Neuronal stem cell (in vitro differentiated cells): ENCODE measurements around the gene ARHGAP29.

Experiments used
- DNase-seq: peaks from one replicate; pipeline ENCODE4 v3.0.0-alpha.2; 2013; ENCODE audit warnings: low spot score
- H2AFZ ChIP-seq: one replicate; pipeline ENCODE4 v1.6.1; 2013; ENCODE audit warnings: mild to moderate bottlenecking, low read length, inconsistent platforms
- H2AK5ac ChIP-seq: 2 replicates; pipeline ENCODE4 v1.6.1; 2013; ENCODE audit warnings: low read depth, mild to moderate bottlenecking, inconsistent platforms, low read length, moderate library complexity, mixed read lengths
- H2BK120ac ChIP-seq: 2 replicates; pipeline ENCODE4 v1.6.1; 2013; ENCODE audit warnings: low read depth, mild to moderate bottlenecking, inconsistent platforms, low read length, moderate library complexity, mixed read lengths
- H2BK12ac ChIP-seq: one replicate; pipeline ENCODE4 v1.6.1; 2013; ENCODE audit warnings: low read length, inconsistent platforms
- H2BK15ac ChIP-seq: 2 replicates; pipeline ENCODE4 v1.6.1; 2013; ENCODE audit warnings: mild to moderate bottlenecking, low read length, inconsistent platforms, mixed read lengths
- H2BK5ac ChIP-seq: one replicate; pipeline ENCODE4 v1.6.1; 2013; ENCODE audit warnings: inconsistent platforms, mild to moderate bottlenecking, low read length, moderate library complexity
- H3K14ac ChIP-seq: one replicate; pipeline ENCODE4 v1.6.1; 2013; ENCODE audit warnings: low read length, inconsistent platforms
- H3K18ac ChIP-seq: 2 replicates; pipeline ENCODE4 v1.6.1; 2013; ENCODE audit warnings: low read length, inconsistent platforms
- H3K23ac ChIP-seq: 2 replicates; pipeline ENCODE4 v1.6.1; 2013; ENCODE audit warnings: low read depth, mild to moderate bottlenecking, mixed read lengths, low read length, inconsistent platforms; ENCODE audit not compliant: poor library complexity
- H3K27ac ChIP-seq: replicated peaks from 3 replicates; pipeline ENCODE4 v1.5.1; 2013; ENCODE audit warnings: low read length, inconsistent platforms
- H3K27me3 ChIP-seq, 3 experiments: 2 replicates each; pipeline ENCODE4 v1.6.1; 2013; ENCODE audit warnings: low read length in 3 of 3, mild to moderate bottlenecking in 2 of 3, inconsistent platforms in 1 of 3, low read depth in 1 of 3, mixed read lengths in 1 of 3, moderate library complexity in 1 of 3; ENCODE audit not compliant: control insufficient read depth in 3 of 3, insufficient read depth in 3 of 3
- H3K36me3 ChIP-seq, 2 donors: replicated peaks in 1 of 2; 2 replicates each; pipeline ENCODE4 v1.6.1; 2013; ENCODE audit warnings: low read length in 2 of 2; ENCODE audit not compliant: control insufficient read depth in 2 of 2, insufficient read depth in 2 of 2
- H3K4ac ChIP-seq: 2 replicates; pipeline ENCODE4 v1.6.1; 2013; ENCODE audit warnings: inconsistent platforms, mild to moderate bottlenecking, low read length, moderate library complexity
- H3K4me1 ChIP-seq, 2 donors: 1 replicate in 1 of 2; 2 replicates in 1 of 2; pipeline ENCODE4 v1.6.1; 2013; ENCODE audit warnings: low read length in 2 of 2, low read depth in 1 of 2; ENCODE audit not compliant: control insufficient read depth in 2 of 2, insufficient read depth in 1 of 2
- H3K4me2 ChIP-seq: one replicate; pipeline ENCODE4 v1.6.1; 2013; ENCODE audit warnings: mild to moderate bottlenecking, low read length, inconsistent platforms; ENCODE audit not compliant: insufficient read depth, poor library complexity, severe bottlenecking
- H3K4me3 ChIP-seq, 2 donors: 2 replicates each; pipeline ENCODE4 v1.5.1; 2013; ENCODE audit warnings: low read length in 2 of 2, mild to moderate bottlenecking in 2 of 2, inconsistent platforms in 1 of 2, moderate library complexity in 1 of 2
- H3K79me1 ChIP-seq: one replicate; pipeline ENCODE4 v1.6.1; 2013; ENCODE audit warnings: low read depth, mild to moderate bottlenecking, inconsistent platforms, low read length, moderate library complexity
- H3K9ac ChIP-seq: one replicate; pipeline ENCODE4 v1.6.1; 2013; ENCODE audit warnings: mild to moderate bottlenecking, low read depth, low read length, inconsistent platforms; ENCODE audit not compliant: poor library complexity
- H3K9me3 ChIP-seq, 2 donors: replicated peaks in 1 of 2; 2 replicates each; pipeline versions ENCODE3 to v1.6.1; 2013; ENCODE audit warnings: low read length in 2 of 2, mild to moderate bottlenecking in 2 of 2, inconsistent platforms in 1 of 2, low read depth in 1 of 2, mixed read lengths in 1 of 2, moderate library complexity in 1 of 2; ENCODE audit not compliant: control insufficient read depth in 2 of 2, insufficient read depth in 1 of 2
- H4K8ac ChIP-seq: one replicate; pipeline ENCODE4 v1.6.1; 2013; ENCODE audit warnings: low read depth, mild to moderate bottlenecking, inconsistent platforms, low read length, moderate library complexity
- H4K91ac ChIP-seq: one replicate; pipeline ENCODE4 v1.6.1; 2013; ENCODE audit warnings: low read length, low read depth, mild to moderate bottlenecking, inconsistent platforms; ENCODE audit not compliant: poor library complexity
- WGBS, 2 donors: extraction: QIAGEN DNeasy Blood & Tissue Kit; methylation state at CpG; one replicate each; pipeline ENCODE4 v1.1.7; 2013; ENCODE audit warnings: missing lambda C conversion rate in 2 of 2, mixed read lengths in 1 of 2; ENCODE audit not compliant: insufficient read length in 2 of 2, insufficient replicate concordance in 1 of 2; ENCODE audit errors: extremely low coverage in 2 of 2; 5-methylcytosine and 5-hydroxymethylcytosine counted together

Gene ARHGAP29

GRCh38 chr1:94280541-94280940 lies 43.2 kb upstream of the ARHGAP29 start:
- DNase-seq = no peak
- Histone ChIP-seq H4K91ac (no peak overlapping the region), H3K9me3 (no peaks in the 10 kb centered on the region), H2AK5ac (no peak overlapping the region), H2BK15ac (no peak overlapping the region), H3K4me3 (no peak overlapping the region), H3K14ac (no peak overlapping the region), H3K9ac (no peak overlapping the region), H3K27ac (no peak overlapping the region), H2BK5ac (no peak overlapping the region), H2AFZ (no peak overlapping the region), H2BK120ac (no peak overlapping the region), H3K27me3 (peaks cover 0 to 7% (median 0%) of the 10 kb centered on the region in 3 experiments), H4K8ac (no peak overlapping the region), H3K4ac (no peak overlapping the region), H3K23ac (no peak overlapping the region), H2BK12ac (no peak overlapping the region), H3K4me2 (no peak overlapping the region), H3K79me1 (no peaks in the 10 kb centered on the region), H3K18ac (no peak overlapping the region), H3K4me1 (no peaks in the 10 kb centered on the region), H3K36me3 (no peaks in the 10 kb centered on the region)
- no CpG with 5 or more reads among the region's 1 CpG for WGBS, 2 donors

GRCh38 chr1:94279462-94279861 lies 42.1 kb upstream of the ARHGAP29 start:
- Histone ChIP-seq H2BK5ac (no peak overlapping the region), H3K9ac (no peak overlapping the region), H3K18ac (no peak overlapping the region), H3K27me3 (peaks cover 0 to 16% (median 0%) of the 10 kb centered on the region in 3 experiments), H3K79me1 (no peaks in the 10 kb centered on the region), H3K9me3 (no peaks in the 10 kb centered on the region), H2BK120ac (no peak overlapping the region), H2AFZ (no peak overlapping the region), H3K4me2 (no peak overlapping the region), H3K36me3 (no peaks in the 10 kb centered on the region), H2AK5ac (no peak overlapping the region), H4K8ac (no peak overlapping the region), H2BK15ac (no peak overlapping the region), H3K23ac (no peak overlapping the region), H3K4ac (no peak overlapping the region), H2BK12ac (no peak overlapping the region), H4K91ac (no peak overlapping the region), H3K4me3 (no peak overlapping the region), H3K4me1 (no peaks in the 10 kb centered on the region), H3K14ac (no peak overlapping the region), H3K27ac (no peak overlapping the region)
- DNase-seq = no peak
- WGBS, 2 donors = no CpG with 5 or more reads among the region's 1 CpG

DNA sequence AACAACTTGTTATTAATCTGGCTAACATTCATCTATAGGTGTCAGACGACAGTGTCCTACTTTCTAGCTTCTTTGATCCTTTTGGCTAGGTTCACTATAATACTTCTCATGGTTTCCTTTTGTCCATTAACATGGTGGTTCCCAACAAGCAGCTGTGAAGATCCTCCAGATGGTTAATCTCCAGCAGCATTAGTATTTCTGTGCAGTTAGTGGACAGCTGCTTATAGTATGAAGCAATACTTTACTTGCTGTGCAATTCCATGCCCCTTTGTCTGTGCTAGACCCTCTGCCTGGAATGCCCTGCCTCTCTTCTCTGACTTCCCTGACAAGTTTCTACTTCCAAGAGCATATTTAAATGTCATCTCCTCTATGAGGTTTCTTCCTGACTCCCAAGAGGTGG lies 41.7 kb upstream of the ARHGAP29 start:
- no peak for DNase-seq
- Histone ChIP-seq H3K9me3 (no peaks in the 10 kb centered on the region), H2AK5ac (no peak overlapping the region), H2BK15ac (no peak overlapping the region), H3K79me1 (no peaks in the 10 kb centered on the region), H3K14ac (no peak overlapping the region), H3K27me3 (peaks cover 0 to 19% (median 0%) of the 10 kb centered on the region in 3 experiments), H2BK120ac (no peak overlapping the region), H3K18ac (no peak overlapping the region), H3K4ac (no peak overlapping the region), H3K23ac (no peak overlapping the region), H3K4me3 (no peak overlapping the region), H3K4me1 (no peaks in the 10 kb centered on the region), H2AFZ (no peak overlapping the region), H3K9ac (no peak overlapping the region), H4K91ac (no peak overlapping the region), H3K4me2 (no peak overlapping the region), H3K36me3 (no peaks in the 10 kb centered on the region), H4K8ac (no peak overlapping the region), H2BK5ac (no peak overlapping the region), H3K27ac (no peak overlapping the region), H2BK12ac (no peak overlapping the region)
- WGBS, 2 donors = no CpG with 5 or more reads among the region's 1 CpG

DNA sequence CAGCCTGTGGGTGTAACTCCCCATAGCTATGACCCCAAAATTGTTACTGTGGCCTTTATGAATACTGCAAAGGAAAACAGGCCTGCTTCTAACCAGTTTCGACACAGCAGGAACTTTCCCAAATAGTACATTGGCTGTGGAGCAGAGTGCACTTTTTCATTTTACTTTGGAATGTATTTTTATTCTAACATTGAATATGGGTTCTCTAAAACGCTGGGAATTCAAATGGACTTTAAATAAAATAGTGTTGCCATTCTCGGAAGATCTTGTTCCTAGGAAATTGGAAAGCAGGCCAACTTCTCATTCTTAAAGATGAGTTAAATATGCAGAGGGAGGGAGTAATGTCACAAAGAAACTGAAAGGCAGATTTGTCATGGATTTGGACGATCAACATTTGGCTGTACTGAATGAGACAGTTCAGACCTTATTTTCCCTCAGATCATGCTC lies 39.6 kb upstream of the ARHGAP29 start:
- no peak overlapping the region for H2BK15ac ChIP-seq
- peaks cover 0 to 21% (median 0%) of the 10 kb centered on the region in 3 experiments for H3K27me3 ChIP-seq
- no peak overlapping the region for H4K91ac ChIP-seq
- no peak overlapping the region for H2BK12ac ChIP-seq
- H3K23ac ChIP-seq = no peak overlapping the region
- no peak overlapping the region for H2BK5ac ChIP-seq
- H3K4me3 ChIP-seq = no peak overlapping the region
- H3K79me1 ChIP-seq = no peaks in the 10 kb centered on the region
- no peaks in the 10 kb centered on the region for H3K36me3 ChIP-seq
- H3K4me2 ChIP-seq = no peak overlapping the region
- H3K27ac ChIP-seq = no peak overlapping the region
- no peaks in the 10 kb centered on the region for H3K4me1 ChIP-seq
- H2AFZ ChIP-seq = no peak overlapping the region
- H3K4ac ChIP-seq = no peak overlapping the region
- no peak overlapping the region for H3K14ac ChIP-seq
- H3K9me3 ChIP-seq = no peaks in the 10 kb centered on the region
- no peak overlapping the region for H3K9ac ChIP-seq
- no peak overlapping the region for H3K18ac ChIP-seq
- WGBS, 2 donors = no CpG with 5 or more reads among the region's 4 CpGs
- H2BK120ac ChIP-seq = no peak overlapping the region
- no peak overlapping the region for H4K8ac ChIP-seq
- H2AK5ac ChIP-seq = no peak overlapping the region
- no peak for DNase-seq
